GF-D8 (cell line): ENCODE measurements around the gene ARPC5.

Source experiments
- DNase-seq: peaks from one replicate; lab custom pipeline; 2025; lab: John Stamatoyannopoulos, UW

The ARPC5 gene

GRCh38 chr1:183611021-183611420 lies 24.6 kb downstream of the ARPC5 start:
- no peak for DNase-seq

GRCh38 chr1:183609759-183610452 lies 25.7 kb downstream of the ARPC5 start:
- no peak for DNase-seq

GRCh38 chr1:183609313-183609712 lies 26.3 kb downstream of the ARPC5 start:
- DNase-seq: peak; percentile 67

GRCh38 chr1:183607322-183607980 lies 28.1 kb downstream of the ARPC5 start:
- no peak for DNase-seq

GRCh38 chr1:183605904-183606303 lies 29.7 kb downstream of the ARPC5 start:
- no peak for DNase-seq

- DNase-seq: peak; percentile 78
Observed at GRCh38 chr1:183604815-183605214, 30.8 kb downstream of the ARPC5 start.

GRCh38 chr1:183604038-183604808 lies 31.4 kb downstream of the ARPC5 start:
- peak; percentile 87 for DNase-seq

GRCh38 chr1:183602510-183602909 lies 33.1 kb downstream of the ARPC5 start:
- no peak for DNase-seq

- no peak for DNase-seq
Observed at GRCh38 chr1:183600634-183601033, 34.9 kb downstream of the ARPC5 start.

- no peak for DNase-seq
Observed at GRCh38 chr1:183600136-183600535, 35.4 kb downstream of the ARPC5 start.

- DNase-seq: no peak
Observed at GRCh38 chr1:183598386-183598785, 37.2 kb downstream of the ARPC5 start.

GRCh38 chr1:183597656-183598347 lies 37.8 kb downstream of the ARPC5 start:
- DNase-seq: no peak

- no peak for DNase-seq
Observed at GRCh38 chr1:183596500-183596899, 39.1 kb downstream of the ARPC5 start.

- no peak for DNase-seq
Observed at GRCh38 chr1:183595537-183595936, 40.0 kb downstream of the ARPC5 start.

- no peak for DNase-seq
Observed at GRCh38 chr1:183593356-183593755, 42.2 kb downstream of the ARPC5 start.

- DNase-seq: no peak
Observed at GRCh38 chr1:183592733-183593132, 42.9 kb downstream of the ARPC5 start.

GRCh38 chr1:183590244-183591191 lies 45.1 kb downstream of the ARPC5 start, which contains the start of gene NCF2:
TSS of gene NCF2 (minus strand) at chr1:183590459. CDS start at chr1:183590329, 130 bp downstream.
- DNase-seq: peak; percentile 96

- DNase-seq: no peak
Observed at GRCh38 chr1:183589874-183590243, 45.7 kb downstream of the ARPC5 start.

- DNase-seq: no peak
Observed at GRCh38 chr1:183589384-183589783, 46.2 kb downstream of the ARPC5 start.

- DNase-seq: no peak
Observed at GRCh38 chr1:183588827-183589226, 46.8 kb downstream of the ARPC5 start.

- DNase-seq: no peak
Observed at GRCh38 chr1:183586926-183587325, 48.7 kb downstream of the ARPC5 start.
